HUDEP-2 (cell line): Measurements from ENCODE around the gene TRAIP.
"Not testable (repeated sequence)": the region's sequence is repeated elsewhere in the genome, so short reads cannot be mapped to it uniquely, and the experiment has no call there.

Experiments
- DNase-seq, 76 experiments: peaks; one replicate each; lab custom pipeline; 2025; ENCODE audit not compliant: unreplicated experiment in 76 of 76; lab: John Stamatoyannopoulos, UW

Gene TRAIP

GRCh38 chr3:49856181-49857005, at the start of gene TRAIP:
TRAIP (minus strand) TSS chr3:49856564; CDS start chr3:49856453, 111 bp downstream.
- peak in 74 of 76 experiments; percentile 45 to 96 (median 88) for DNase-seq

GRCh38 chr3:49904448-49904847, 48.1 kb upstream of the TRAIP start:
- DNase-seq = not testable (repeated sequence)

GRCh38 chr3:49903451-49904424, 47.4 kb upstream of the TRAIP start, which contains the start of gene MST1R:
MST1R (minus strand) TSS chr3:49903873; CDS start chr3:49903609, 264 bp downstream.
- peak in 58 of 76 experiments; percentile 2 to 75 (median 56) for DNase-seq

- no peak for DNase-seq
Measured at GRCh38 chr3:49902511-49903345, 46.4 kb upstream of the TRAIP start.

- DNase-seq = no peak
Measured at GRCh38 chr3:49901366-49902339, 45.3 kb upstream of the TRAIP start.

- peak in 40 of 76 experiments; percentile 2 to 54 (median 26) for DNase-seq
Measured at GRCh38 chr3:49900491-49901153, 44.3 kb upstream of the TRAIP start.

- peak in 5 of 76 experiments; percentile 2 to 37 (median 10) for DNase-seq
Measured at GRCh38 chr3:49899815-49900214, 43.5 kb upstream of the TRAIP start.

GRCh38 chr3:49898991-49899390, 42.6 kb upstream of the TRAIP start:
- DNase-seq = no peak

GRCh38 chr3:49896345-49896744, 40.0 kb upstream of the TRAIP start:
- DNase-seq = no peak

GRCh38 chr3:49895791-49896190, 39.4 kb upstream of the TRAIP start:
- DNase-seq = no peak

- DNase-seq = no peak
Measured at GRCh38 chr3:49889296-49889695, 32.9 kb upstream of the TRAIP start.

- DNase-seq = no peak
Measured at GRCh38 chr3:49886922-49887265, 30.5 kb upstream of the TRAIP start.

- DNase-seq = no peak
Measured at GRCh38 chr3:49883998-49884397, 27.6 kb upstream of the TRAIP start.

- no peak for DNase-seq
Measured at GRCh38 chr3:49882166-49882565, 25.8 kb upstream of the TRAIP start.

- DNase-seq = peak in 22 of 76 experiments; percentile 3 to 39 (median 12)
Measured at GRCh38 chr3:49880581-49881315, 24.4 kb upstream of the TRAIP start.

- no peak for DNase-seq
Measured at GRCh38 chr3:49879721-49880120, 23.4 kb upstream of the TRAIP start.

- no peak for DNase-seq
Measured at GRCh38 chr3:49878686-49879085, 22.3 kb upstream of the TRAIP start.

- DNase-seq = no peak
Measured at GRCh38 chr3:49877716-49878115, 21.4 kb upstream of the TRAIP start.
